Measurements from ENCODE around the gene TSHB.

TSHB gene

DNA sequence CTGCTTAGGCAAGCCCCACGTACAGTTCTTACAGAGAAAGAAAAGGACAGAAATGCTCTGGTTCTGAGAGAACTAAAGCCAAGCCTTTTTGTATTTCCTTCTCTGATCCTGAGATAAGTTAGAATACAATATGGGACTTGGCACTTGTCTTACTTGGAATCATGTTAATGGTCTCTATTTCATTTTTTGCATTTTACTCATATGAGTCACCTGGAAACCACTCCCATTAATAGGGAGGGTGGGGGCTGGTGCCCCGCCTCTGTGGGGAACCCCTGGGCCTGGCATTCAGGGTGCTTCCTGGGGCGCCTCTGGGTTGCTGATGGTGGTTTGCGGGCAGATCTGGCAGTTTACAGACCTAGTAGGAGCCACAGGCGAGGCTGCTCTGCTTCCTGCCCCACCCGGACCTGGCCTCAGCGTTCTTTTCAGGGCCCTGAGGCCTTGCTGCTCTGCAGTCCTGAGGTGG, 32.9 kb downstream of the TSHB start:
- DNase-seq = peak; percentile 4

DNA sequence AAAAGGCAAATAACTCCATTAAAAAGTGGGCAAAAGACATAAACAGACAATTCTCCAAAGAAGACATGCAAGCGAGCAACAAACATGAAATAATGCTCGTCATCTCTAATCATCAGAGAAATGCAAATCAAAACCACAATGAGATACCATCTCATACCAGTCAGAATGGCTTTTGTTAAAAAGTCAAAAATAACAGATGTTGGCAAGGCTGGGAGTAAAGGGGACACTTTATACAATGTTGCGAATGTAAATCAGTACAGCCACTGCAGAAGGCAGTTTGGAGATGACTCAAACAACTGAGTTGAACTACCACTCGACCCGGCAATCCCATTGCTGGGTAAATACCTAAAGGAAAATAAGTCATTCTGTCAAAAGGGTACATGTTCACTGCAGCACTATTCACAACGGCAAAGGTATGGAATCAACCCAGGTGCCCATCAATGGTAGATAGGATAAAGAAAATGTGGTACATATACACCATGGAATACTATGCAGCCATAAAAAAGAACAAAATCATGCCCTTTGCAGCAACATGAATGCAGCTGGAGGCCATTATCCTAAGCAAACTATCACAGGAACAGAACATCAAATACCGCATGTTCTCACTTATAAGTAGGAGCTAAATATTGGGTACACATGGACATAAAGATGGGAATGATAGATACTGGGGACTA, 33.7 kb downstream of the TSHB start:
- DNase-seq = no peak

GRCh38 chr1:115064461-115064860, 34.8 kb downstream of the TSHB start:
- DNase-seq = no peak

DNA sequence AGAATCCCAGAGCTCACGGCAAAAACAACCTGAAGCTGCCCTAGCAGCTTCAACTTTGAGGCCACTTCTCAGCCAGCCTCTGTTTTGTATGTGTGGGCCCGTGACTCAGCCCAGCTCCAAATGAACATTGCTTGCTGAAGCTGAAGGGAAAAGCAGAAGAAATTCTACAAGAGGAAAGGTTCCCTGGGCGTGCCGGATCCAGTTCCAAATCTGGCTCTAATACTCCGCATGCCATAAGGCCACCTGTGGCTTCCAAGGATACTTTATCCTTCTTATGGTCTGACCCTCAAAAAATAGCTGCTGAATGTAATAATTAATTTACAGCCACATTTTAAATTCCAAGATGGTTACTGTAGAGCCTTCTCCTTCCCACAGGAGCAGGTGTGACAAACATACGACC, 35.4 kb downstream of the TSHB start:
- no peak for DNase-seq

GRCh38 chr1:115067161-115067859, 37.7 kb downstream of the TSHB start:
- DNase-seq = no peak

DNA sequence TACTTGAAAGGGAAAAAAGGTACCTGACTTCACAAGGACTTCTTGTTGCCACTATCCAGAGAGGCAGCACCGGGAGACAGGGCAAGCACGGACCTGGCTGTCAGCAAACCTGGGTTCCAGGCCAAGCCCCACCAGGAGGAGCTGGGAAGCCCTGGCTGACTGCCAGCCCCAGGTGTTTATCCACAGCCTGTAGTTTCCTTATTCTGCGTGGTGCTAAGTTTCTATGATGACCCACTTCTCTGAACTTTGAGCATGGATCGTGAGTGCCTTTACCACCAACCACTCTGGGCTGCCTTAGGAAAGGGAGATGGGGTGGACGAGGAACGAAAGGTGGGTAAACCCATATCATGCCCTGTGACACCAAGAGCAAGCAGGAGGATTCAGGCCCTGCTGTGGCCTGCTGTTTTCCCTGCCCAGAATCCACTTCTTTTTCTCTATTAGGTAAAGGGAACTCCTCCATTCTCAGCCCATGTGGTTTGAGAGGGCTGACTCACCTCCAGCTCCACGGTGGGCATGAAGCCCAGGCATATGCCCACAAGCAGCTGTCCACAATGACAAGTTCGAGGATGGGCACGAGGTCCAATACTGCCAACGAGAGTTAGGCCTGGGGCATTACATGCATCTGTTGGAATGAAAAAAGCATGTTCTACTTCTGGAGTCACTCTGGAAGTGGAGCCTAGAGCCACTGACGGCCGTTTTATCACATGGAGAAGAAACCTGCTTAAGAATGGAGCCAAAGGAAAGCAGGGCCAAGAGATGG, 39.4 kb downstream of the TSHB start:
- DNase-seq = no peak

DNA sequence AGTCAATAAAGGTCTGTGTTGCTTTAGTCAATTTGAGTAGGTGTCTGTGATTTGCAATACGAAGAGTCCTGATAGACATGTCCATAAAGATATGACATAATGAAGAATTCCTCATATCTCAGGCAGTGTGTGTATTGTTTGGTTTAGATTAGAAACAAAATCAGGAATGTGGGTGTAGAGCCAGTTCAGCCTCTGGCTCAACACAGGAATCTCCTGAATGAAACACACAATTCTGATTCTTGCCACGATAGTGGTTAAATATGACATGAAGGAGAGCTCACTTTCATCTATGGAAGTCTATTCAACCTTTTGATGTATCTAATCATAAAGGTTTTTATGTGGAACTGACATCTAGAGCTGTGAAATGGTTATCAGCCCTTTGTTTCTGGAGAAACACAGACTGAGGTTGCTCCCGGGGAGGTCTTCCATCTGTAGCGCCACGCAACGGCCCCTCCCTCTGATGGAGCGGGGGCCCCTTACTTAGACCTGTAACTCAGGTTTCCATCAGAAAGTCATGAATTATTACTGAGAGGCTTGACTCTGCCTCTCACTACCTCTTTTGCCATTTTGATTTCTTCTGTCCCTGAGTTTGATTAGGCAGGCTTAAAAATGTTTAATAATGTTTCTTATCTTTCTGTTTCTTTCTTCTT, 40.2 kb downstream of the TSHB start:
- no peak for DNase-seq

GRCh38 chr1:115071012-115071664, 41.5 kb downstream of the TSHB start:
- no peak for DNase-seq

- no peak for DNase-seq
Observed at GRCh38 chr1:115073298-115074087, 43.9 kb downstream of the TSHB start.

GRCh38 chr1:115074839-115075534, 45.4 kb downstream of the TSHB start:
- no peak for DNase-seq

- DNase-seq = no peak
Observed at GRCh38 chr1:115076384-115076915, 46.8 kb downstream of the TSHB start.

- no peak for DNase-seq
Observed at GRCh38 chr1:115077286-115077983, 47.8 kb downstream of the TSHB start.

DNA sequence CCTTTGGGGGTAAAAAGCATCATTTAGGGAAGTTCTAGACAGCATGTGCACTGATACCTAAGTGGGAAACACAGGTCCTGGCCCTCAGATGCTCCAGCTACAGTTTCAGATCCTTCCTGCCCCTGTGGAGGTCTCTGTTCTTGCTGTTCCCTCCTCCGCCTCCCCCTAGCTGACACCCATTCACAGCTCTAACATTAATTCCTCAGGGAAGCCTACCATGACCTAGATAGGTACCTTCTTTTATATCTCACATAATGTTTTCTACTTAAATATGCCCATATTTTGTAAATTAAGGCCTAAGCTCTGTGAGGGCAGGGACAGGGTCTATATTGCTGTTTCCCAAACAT, 48.3 kb downstream of the TSHB start:
- no peak for DNase-seq

- no peak for DNase-seq
Observed at GRCh38 chr1:115078708-115079107, 49.1 kb downstream of the TSHB start.

- no peak for DNase-seq
Observed at GRCh38 chr1:115082949-115083348, 53.3 kb downstream of the TSHB start.
